H1 (cell line): ENCODE data around the gene METRN. TPM values are rescaled to one million over a fixed set of nuclear protein-coding genes. Genes with fewer than 3 reads are reported as not detected.

ENCODE experiments used
- RAD21 ChIP-seq, 2 experiments: IDR thresholded peaks in 1 of 2; conservative IDR thresholded peaks in 1 of 2; 2 replicates each; pipeline ENCODE4 v1.6.1; 2011; ENCODE audit warnings: low read depth in 2 of 2, low read length in 2 of 2, improper control_type of control experiment in 1 of 2, inconsistent platforms in 1 of 2, mild to moderate bottlenecking in 1 of 2, moderate library complexity in 1 of 2
- SP4 ChIP-seq: IDR thresholded peaks from 2 replicates; pipeline ENCODE4 v1.6.1; 2012; ENCODE audit warnings: low read length, inconsistent platforms
- polyA plus RNA-seq, 7 experiments: library from polyadenylated mRNA; depleted of rRNA in 3 of 7; stranded (reverse) in 5 of 7; unstranded in 2 of 7; fragments of >200 nt in 5 of 7; fragments of 200-250 nt in 2 of 7; gene quantifications; 1 replicate in 5 of 7; 2 replicates in 1 of 7; 4 replicates in 1 of 7; pipeline versions ENCODE4 v1.2.1 to v1.2.3, GENCODE V29; 2011 to 2013; ENCODE audit warnings: missing spikeins in 2 of 7, mixed read lengths in 2 of 7
- total RNA-seq: library from RNA; stranded (reverse); fragmentation: NEBNext Ultra II Directional; extraction: Animal tissue kit (Norgen Biotek cat#: 25700); gene quantifications from 2 replicates; pipeline ENCODE4 v1.2.1, GENCODE V29; 2021

The METRN gene
- total and polyA plus RNA-seq, 2 of the 8 experiments (the other 6 are each of a cell fraction or from before 2014, with no cell fraction given), result 18.7 to 25.8 TPM

- no peak for TF ChIP-seq RAD21 (IDR thresholded peaks at IDR 0.05 in 1 of 2, conservative IDR thresholded peaks at IDR 0.05 in 1 of 2; ENCODE audit: low read depth in 2 of 2, low read length in 2 of 2)
- TF ChIP-seq SP4, result 0 out of 2 replicates have a peak, but pooled peaks have one; percentile 51
Measured at GRCh38 chr16:726438-727290, 11.7 kb downstream of the METRN start, which contains the start of the genes CCDC78 and HAGHL (continued).
